ENCODE results near the gene CTIF. TPM values are rescaled to one million over a fixed set of nuclear protein-coding genes. Genes with fewer than 3 reads are reported as not detected.

CTIF gene
- total and polyA plus RNA-seq, 11 donors: 21.2 to 93.0 (median 68.0) TPM

DNA sequence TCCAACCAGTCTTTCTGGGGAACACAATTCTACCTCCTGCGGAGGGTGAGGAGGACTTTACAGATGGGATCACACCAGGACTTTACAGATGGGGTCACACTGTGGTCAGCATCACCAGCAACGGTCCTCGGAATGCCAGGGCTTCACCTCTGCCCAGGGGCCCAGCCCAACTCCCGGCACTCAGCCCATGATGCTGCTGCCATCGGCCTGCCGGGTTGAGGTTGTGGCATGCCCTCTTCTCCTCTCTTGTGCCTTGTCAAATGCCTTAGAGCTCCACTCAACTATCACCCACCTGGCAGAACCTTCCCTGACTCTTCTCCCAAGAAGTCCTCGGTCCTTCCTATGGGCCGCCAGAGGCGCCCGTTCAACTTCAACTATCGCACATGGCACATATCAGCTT, 166.7 kb downstream of the CTIF start:
- WGBS, 4 donors: 93 to 96% (median 96%) methylated on average over 10 to 11 of the region's 11 CpGs
- Histone ChIP-seq H3K4me3 (no peak overlapping the region), H3K9me3 (peaks cover 0 to 3% (median 0%) of the 10 kb centered on the region in 12 donors), H3K27me3 (no peaks in the 10 kb centered on the region), H3K4me1 (peaks cover 0 to 48% (median 21%) of the 10 kb centered on the region in 12 donors), H3K27ac (no peak overlapping the region), H3K36me3 (no peaks in the 10 kb centered on the region)
- intact Hi-C loops (cut with DNase I): no loop called here
- ATAC-seq: no peak
- DNase-seq: peak in 1 of 5 donors; percentile 7
- no peak for TF ChIP-seq POLR2A (IDR thresholded peaks at IDR 0.05)
- TF ChIP-seq, protein P1, sequence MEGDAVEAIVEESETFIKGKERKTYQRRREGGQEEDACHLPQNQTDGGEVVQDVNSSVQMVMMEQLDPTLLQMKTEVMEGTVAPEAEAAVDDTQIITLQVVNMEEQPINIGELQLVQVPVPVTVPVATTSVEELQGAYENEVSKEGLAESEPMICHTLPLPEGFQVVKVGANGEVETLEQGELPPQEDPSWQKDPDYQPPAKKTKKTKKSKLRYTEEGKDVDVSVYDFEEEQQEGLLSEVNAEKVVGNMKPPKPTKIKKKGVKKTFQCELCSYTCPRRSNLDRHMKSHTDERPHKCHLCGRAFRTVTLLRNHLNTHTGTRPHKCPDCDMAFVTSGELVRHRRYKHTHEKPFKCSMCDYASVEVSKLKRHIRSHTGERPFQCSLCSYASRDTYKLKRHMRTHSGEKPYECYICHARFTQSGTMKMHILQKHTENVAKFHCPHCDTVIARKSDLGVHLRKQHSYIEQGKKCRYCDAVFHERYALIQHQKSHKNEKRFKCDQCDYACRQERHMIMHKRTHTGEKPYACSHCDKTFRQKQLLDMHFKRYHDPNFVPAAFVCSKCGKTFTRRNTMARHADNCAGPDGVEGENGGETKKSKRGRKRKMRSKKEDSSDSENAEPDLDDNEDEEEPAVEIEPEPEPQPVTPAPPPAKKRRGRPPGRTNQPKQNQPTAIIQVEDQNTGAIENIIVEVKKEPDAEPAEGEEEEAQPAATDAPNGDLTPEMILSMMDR (IDR thresholded peaks at IDR 0.05): no peak

DNA sequence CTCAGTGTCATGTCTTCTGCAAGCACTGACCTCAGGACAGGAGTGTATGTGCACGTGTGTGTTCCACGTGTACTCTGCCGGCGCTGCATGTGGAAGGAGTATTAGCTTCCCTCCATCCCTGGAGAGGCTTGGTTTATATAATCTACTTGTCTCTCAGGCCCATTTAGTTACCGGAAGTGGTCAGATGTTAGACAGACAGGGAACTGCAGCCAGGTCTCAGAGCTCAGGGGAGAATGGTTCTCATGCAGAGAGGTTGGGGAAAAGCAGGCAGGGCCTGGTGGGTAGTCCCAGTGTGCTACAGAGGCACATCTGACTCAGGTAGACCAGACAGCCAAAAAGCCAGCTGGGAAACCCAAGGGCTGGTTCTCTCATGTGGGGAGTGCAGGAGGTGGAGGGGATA, 167.9 kb downstream of the CTIF start:
- peak in 4 of 5 donors; percentile 27 to 49 (median 34) for DNase-seq
- H3K4me1 ChIP-seq: peaks cover 0 to 60% (median 27%) of the 10 kb centered on the region in 12 donors
- H3K27ac ChIP-seq: peak overlapping the region in 5 of 12 donors; percentile 11 to 58 (median 53)
- TF ChIP-seq POLR2A (IDR thresholded peaks at IDR 0.05): no peak
- TF ChIP-seq, protein P1 (IDR thresholded peaks at IDR 0.05): no peak
- H3K9me3 ChIP-seq: peaks cover 0 to 3% (median 0%) of the 10 kb centered on the region in 12 donors
- no peak overlapping the region for H3K4me3 ChIP-seq
- WGBS, 4 donors: 61 to 79% (median 69%) methylated on average over 5 of the region's 5 CpGs
- peak in 2 of 4 donors; percentile 11 to 46 for ATAC-seq
- no peaks in the 10 kb centered on the region for H3K27me3 ChIP-seq
- no peaks in the 10 kb centered on the region for H3K36me3 ChIP-seq
- intact Hi-C loops (cut with DNase I): no loop called here

DNA sequence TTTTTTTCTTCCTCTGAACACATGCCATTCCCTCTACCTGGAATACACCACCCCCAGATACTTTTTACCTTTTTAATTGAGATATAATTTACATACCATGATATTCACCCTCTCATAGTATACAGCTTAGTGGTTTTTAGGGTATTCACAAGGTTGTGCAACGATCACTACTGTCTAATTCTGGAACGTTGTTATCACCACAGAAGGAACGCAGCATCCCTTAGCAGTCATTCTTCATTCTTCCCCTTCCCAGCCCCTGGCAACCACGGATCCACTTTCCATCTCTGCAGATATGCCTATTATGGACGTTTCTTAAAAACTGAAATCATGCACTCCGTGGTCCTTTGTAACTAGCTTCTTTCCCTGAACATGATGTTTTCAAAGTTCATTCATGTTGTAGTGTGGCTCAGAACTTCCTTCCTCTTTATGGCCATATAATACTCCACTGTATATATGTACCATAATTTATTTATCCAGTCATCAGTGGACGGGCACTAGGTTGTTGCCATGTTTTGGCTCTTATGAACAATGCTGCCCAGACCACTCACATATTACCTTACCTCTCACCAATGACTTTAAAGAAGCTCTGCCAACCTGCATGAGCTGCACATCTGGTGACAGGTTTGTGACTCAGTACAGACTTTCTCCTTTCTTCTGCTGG, 168.9 kb downstream of the CTIF start:
- no peaks in the 10 kb centered on the region for H3K36me3 ChIP-seq
- peaks cover 0 to 61% (median 33%) of the 10 kb centered on the region in 12 donors for H3K4me1 ChIP-seq
- DNase-seq (peak in 1 of 5 donors; percentile 10), ATAC-seq (no peak)
- H3K4me3 ChIP-seq: no peak overlapping the region
- no peaks in the 10 kb centered on the region for H3K27me3 ChIP-seq
- 92 to 97% (median 94%) methylated on average over 7 of the region's 7 CpGs for WGBS, 4 donors
- intact Hi-C loops (cut with DNase I): no loop called here
- H3K27ac ChIP-seq: peak overlapping the region in 1 of 12 donors; percentile 53
- TF ChIP-seq, protein P1 (IDR thresholded peaks at IDR 0.05): no peak
- no peak for TF ChIP-seq POLR2A (IDR thresholded peaks at IDR 0.05)
- no peaks in the 10 kb centered on the region for H3K9me3 ChIP-seq

DNA sequence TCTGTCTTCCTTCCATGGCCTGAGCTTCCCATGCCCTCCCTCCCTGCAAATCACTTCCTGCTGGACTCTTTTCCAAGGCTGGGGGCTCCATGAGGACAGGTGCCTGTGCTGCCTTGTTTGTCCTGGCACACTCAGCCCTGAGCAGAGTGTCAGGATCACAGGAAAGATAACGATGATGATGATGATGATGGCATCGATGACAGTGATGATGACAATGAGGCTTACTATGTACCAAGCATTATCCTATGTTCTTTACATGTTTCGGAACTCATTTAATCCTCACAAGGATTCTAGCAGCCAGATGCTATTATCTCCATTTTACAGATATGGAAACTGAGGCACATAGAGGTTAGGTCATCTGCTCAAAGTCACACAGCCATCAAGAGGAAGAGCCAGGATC, 170.0 kb downstream of the CTIF start:
- H3K4me3 ChIP-seq: no peak overlapping the region
- DNase-seq (peak in 1 of 5 donors; percentile 11), ATAC-seq (no peak)
- H3K4me1 ChIP-seq: peaks cover 2 to 65% (median 43%) of the 10 kb centered on the region in 12 donors
- H3K27ac ChIP-seq: peak overlapping the region; percentile 36 to 93 (median 72)
- no peaks in the 10 kb centered on the region for H3K36me3 ChIP-seq
- 85 to 97% (median 92%) methylated on average over 3 of the region's 3 CpGs for whole genome bisulfite sequencing, 4 donors
- no peaks in the 10 kb centered on the region for H3K27me3 ChIP-seq
- H3K9me3 ChIP-seq: no peaks in the 10 kb centered on the region
- TF ChIP-seq, protein P1 (IDR thresholded peaks at IDR 0.05): no peak
- no peak for TF ChIP-seq POLR2A (IDR thresholded peaks at IDR 0.05)
- intact Hi-C loops (cut with DNase I): loop anchor here in 2 of 10 donors (1.0 kb wide), 2 partner anchors 28 to 29 kb away; no protein-coding TSS in a partner anchor

Data from heart left ventricle (tissue), 16 donors.